ENCODE results near the gene CLEC9A.

Gene CLEC9A

GRCh38 chr12:10110256-10110844 is 79.9 kb downstream of the CLEC9A start:
- 100% methylated on average over 1 to 2 of the region's 2 CpGs for WGBS, 2 experiments (ENCODE audit: insufficient coverage in 2 of 2)
- peaks cover 5% of the 10 kb centered on the region for H3K9me3 ChIP-seq (ENCODE audit: control insufficient read depth, low read length)
- no peaks in the 10 kb centered on the region for H3K4me1 ChIP-seq (ENCODE audit: control insufficient read depth, insufficient read depth, low read length, poor library complexity, severe bottlenecking)
- no peak overlapping the region for H3K4me3 ChIP-seq (ENCODE audit: extremely low read depth, insufficient read depth, low read length, poor library complexity, severe bottlenecking)
- H3K36me3 ChIP-seq (ENCODE audit: control insufficient read depth, insufficient read depth, low read length), result no peaks in the 10 kb centered on the region
- no peak overlapping the region for H3K27ac ChIP-seq (ENCODE audit: low read depth, low read length, severe bottlenecking)

GRCh38 chr12:10111451-10111850 is 81.0 kb downstream of the CLEC9A start:
- H3K4me1 ChIP-seq (ENCODE audit: control insufficient read depth, insufficient read depth, low read length, poor library complexity, severe bottlenecking), result no peaks in the 10 kb centered on the region
- no peak overlapping the region for H3K27ac ChIP-seq (ENCODE audit: low read depth, low read length, severe bottlenecking)
- no peak overlapping the region for H3K4me3 ChIP-seq (ENCODE audit: extremely low read depth, insufficient read depth, low read length, poor library complexity, severe bottlenecking)
- 93 to 95% methylated on average over 34 to 37 of the region's 38 CpGs for WGBS, 2 experiments (ENCODE audit: insufficient coverage in 2 of 2)
- peaks cover 5% of the 10 kb centered on the region for H3K9me3 ChIP-seq (ENCODE audit: control insufficient read depth, low read length)
- H3K36me3 ChIP-seq (ENCODE audit: control insufficient read depth, insufficient read depth, low read length), result no peaks in the 10 kb centered on the region

- peaks cover 5% of the 10 kb centered on the region for H3K9me3 ChIP-seq (ENCODE audit: control insufficient read depth, low read length)
- no peak overlapping the region for H3K27ac ChIP-seq (ENCODE audit: low read depth, low read length, severe bottlenecking)
- H3K4me3 ChIP-seq (ENCODE audit: extremely low read depth, insufficient read depth, low read length, poor library complexity, severe bottlenecking), result no peak overlapping the region
- no peaks in the 10 kb centered on the region for H3K4me1 ChIP-seq (ENCODE audit: control insufficient read depth, insufficient read depth, low read length, poor library complexity, severe bottlenecking)
- no peaks in the 10 kb centered on the region for H3K36me3 ChIP-seq (ENCODE audit: control insufficient read depth, insufficient read depth, low read length)
- 100% methylated on average over 1 of the region's 1 CpG; no CpG with 5 or more reads in 1 of the 2 experiments for WGBS, 2 experiments (ENCODE audit: insufficient coverage in 2 of 2)
Observed at GRCh38 chr12:10113075-10113474, 82.6 kb downstream of the CLEC9A start.

- peaks cover 5% of the 10 kb centered on the region for H3K9me3 ChIP-seq (ENCODE audit: control insufficient read depth, low read length)
- no peaks in the 10 kb centered on the region for H3K36me3 ChIP-seq (ENCODE audit: control insufficient read depth, insufficient read depth, low read length)
- H3K4me1 ChIP-seq (ENCODE audit: control insufficient read depth, insufficient read depth, low read length, poor library complexity, severe bottlenecking), result no peaks in the 10 kb centered on the region
- WGBS, 2 experiments (ENCODE audit: insufficient coverage in 2 of 2), result no CpG with 5 or more reads among the region's 1 CpG
- H3K4me3 ChIP-seq (ENCODE audit: extremely low read depth, insufficient read depth, low read length, poor library complexity, severe bottlenecking), result no peak overlapping the region
- H3K27ac ChIP-seq (ENCODE audit: low read depth, low read length, severe bottlenecking), result no peak overlapping the region
Observed at GRCh38 chr12:10113920-10114319, 83.4 kb downstream of the CLEC9A start.

GRCh38 chr12:10115311-10115710 is 84.8 kb downstream of the CLEC9A start:
- H3K27ac ChIP-seq (ENCODE audit: low read depth, low read length, severe bottlenecking), result no peak overlapping the region
- peaks cover 5% of the 10 kb centered on the region for H3K9me3 ChIP-seq (ENCODE audit: control insufficient read depth, low read length)
- no peaks in the 10 kb centered on the region for H3K36me3 ChIP-seq (ENCODE audit: control insufficient read depth, insufficient read depth, low read length)
- WGBS, 2 experiments (ENCODE audit: insufficient coverage in 2 of 2), result 92 to 97% methylated on average over 10 to 14 of the region's 15 CpGs
- H3K4me3 ChIP-seq (ENCODE audit: extremely low read depth, insufficient read depth, low read length, poor library complexity, severe bottlenecking), result no peak overlapping the region
- no peaks in the 10 kb centered on the region for H3K4me1 ChIP-seq (ENCODE audit: control insufficient read depth, insufficient read depth, low read length, poor library complexity, severe bottlenecking)
